HepG2 (cell line): ENCODE data around the gene ADRM1. TPM values are rescaled to one million over a fixed set of nuclear protein-coding genes. Genes with fewer than 3 reads are reported as not detected.

Experiments used
- CCDC6 ChIP-seq: sonication (generic); formaldehyde crosslinking; IDR thresholded peaks from 2 replicates; pipeline ENCODE4 v1.8.1; 2022; ENCODE audit warnings: mild to moderate bottlenecking, missing genetic modification reagents, moderate library complexity
- ELF4 ChIP-seq: sonication (generic); formaldehyde crosslinking; IDR thresholded peaks from 2 replicates; pipeline ENCODE4 v1.5.0; 2020; ENCODE audit warnings: missing genetic modification reagents, mild to moderate bottlenecking, moderate library complexity, borderline replicate concordance
- KAT8 ChIP-seq: IDR thresholded peaks from 2 replicates; pipeline ENCODE4 v1.6.1; 2016; ENCODE audit warnings: missing genetic modification reagents, missing compliant biosample characterization
- MIER2 ChIP-seq: IDR thresholded peaks from 2 replicates; pipeline ENCODE4 v1.6.1; 2016; ENCODE audit warnings: missing biosample characterization, missing genetic modification reagents
- NFYB ChIP-seq: sonication (generic); formaldehyde crosslinking; IDR thresholded peaks from 2 replicates; pipeline ENCODE4 v1.4.0; 2020; ENCODE audit warnings: missing genetic modification reagents
- ZNF136 ChIP-seq: sonication (generic); formaldehyde crosslinking; IDR thresholded peaks from 2 replicates; pipeline ENCODE4 v1.8.1; 2022; ENCODE audit warnings: low read depth, mild to moderate bottlenecking, moderate library complexity, missing genetic modification reagents
- ZNF143 ChIP-seq: sonication (generic); formaldehyde crosslinking; IDR thresholded peaks from 2 replicates; pipeline ENCODE4 v1.4.0; 2020; ENCODE audit warnings: missing genetic modification reagents
- ZNF282 ChIP-seq: fragments of 450-650 bp; IDR thresholded peaks from 2 replicates; pipeline ENCODE4 v1.6.1; 2018; ENCODE audit not compliant: partially characterized antibody
- ZNF292 ChIP-seq: sonication (generic); formaldehyde crosslinking; IDR thresholded peaks from 2 replicates; pipeline ENCODE4 v1.8.1; 2022; ENCODE audit warnings: mild to moderate bottlenecking, low read depth, missing genetic modification reagents, borderline replicate concordance
- ZNF644 ChIP-seq: IDR thresholded peaks from 2 replicates; pipeline ENCODE4 v1.6.1; 2016; ENCODE audit warnings: low read depth
- ZNF850 ChIP-seq: sonication (generic); formaldehyde crosslinking; conservative IDR thresholded peaks from 2 replicates; pipeline ENCODE4 v1.9.0; 2021; ENCODE audit warnings: mild to moderate bottlenecking, missing genetic modification reagents
- polyA plus RNA-seq, 8 experiments: library from polyadenylated mRNA; depleted of rRNA in 3 of 8; stranded (reverse) in 7 of 8; unstranded in 1 of 8; fragments of >200 nt; fragmentation: Illumina TruSeq in 4 of 8; extraction: Trizol in 4 of 8; gene quantifications; 2 replicates each; pipeline versions ENCODE4 v1.2.1 to v1.2.3, GENCODE V29; 2011 to 2016; ENCODE audit warnings: low read depth in 4 of 8, missing spikeins in 1 of 8, mixed read lengths in 1 of 8; ENCODE audit not compliant: insufficient read depth in 1 of 8
- total RNA-seq, 5 experiments: library from RNA; depleted of rRNA; stranded (reverse); fragments of >200 nt; fragmentation: Illumina TruSeq; extraction: Trizol; gene quantifications; 2 replicates each; pipeline ENCODE4 v1.2.3, GENCODE V29; 2016; ENCODE audit warnings: low read depth in 1 of 5
- TF ChIP-seq, protein P1 (sequence below): sonication (generic); formaldehyde crosslinking; IDR thresholded peaks from one replicate; pipeline ENCODE4 v1.5.1; 2020; ENCODE audit warnings: mild to moderate bottlenecking, missing genetic modification reagents; ENCODE audit errors: not compliant biosample characterization
- TF ChIP-seq, protein P2 (sequence below): sonication (generic); formaldehyde crosslinking; IDR thresholded peaks from 2 replicates; pipeline ENCODE4 v1.5.1; 2020; ENCODE audit warnings: missing genetic modification reagents, mild to moderate bottlenecking, borderline replicate concordance
- TF ChIP-seq, protein P3 (sequence below): sonication (generic); formaldehyde crosslinking; IDR thresholded peaks from 2 replicates; pipeline ENCODE4 v1.4.0; 2020; ENCODE audit warnings: missing genetic modification reagents, mild to moderate bottlenecking, borderline replicate concordance
- TF ChIP-seq, protein P4 (sequence below): sonication (generic); formaldehyde crosslinking; IDR thresholded peaks from 2 replicates; pipeline ENCODE4 v1.5.1; 2020; ENCODE audit warnings: missing genetic modification reagents, mild to moderate bottlenecking, borderline replicate concordance

Gene ADRM1
- total and polyA plus RNA-seq, 2 of the 13 experiments (the other 11 are each of a cell fraction or from before 2014, with no cell fraction given): 92.9 to 154 TPM

DNA sequence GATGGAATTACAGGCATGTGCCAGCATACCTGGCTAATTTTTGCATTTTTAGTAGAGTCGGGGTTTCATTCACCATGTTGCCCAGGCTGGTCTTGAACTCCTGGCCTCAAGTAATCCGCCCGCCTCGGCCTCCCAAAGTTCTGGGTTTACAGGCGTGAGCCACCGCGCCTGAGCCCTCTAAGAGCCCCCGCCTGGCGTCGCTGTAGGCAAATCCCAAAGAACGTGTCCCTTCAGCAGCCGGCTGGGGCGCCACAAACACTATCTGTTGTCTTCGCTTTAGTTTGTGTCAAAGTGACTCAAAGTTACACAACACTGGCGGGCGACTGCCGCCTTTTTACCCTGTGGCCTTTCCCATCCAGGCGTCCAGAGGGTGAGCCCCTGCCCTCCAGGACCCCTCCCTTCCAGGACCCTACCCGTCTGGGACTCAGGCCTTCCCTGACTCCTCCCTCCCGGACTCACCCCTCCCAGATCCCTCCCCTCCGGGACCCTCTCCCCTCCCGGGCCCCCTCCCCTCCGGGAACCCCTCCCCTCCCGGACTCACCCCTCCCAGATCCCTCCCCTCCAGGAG is 940 bp upstream of the ADRM1 start (continued):
- TF ChIP-seq ZNF282 (no peak), ZNF850 (no peak; the same call in 1 of the 2 replicates), ZNF644 (CRISPR knock-in tag) (peak; percentile 79), ZNF292 (CRISPR knock-in tag) (0 out of 2 replicates have a peak, but pooled peaks have one; percentile 17), ELF4 (no peak), NFYB (CRISPR knock-in tag) (peak; percentile 48), ZNF136 (CRISPR knock-in tag) (peak; percentile 78; the same call in 1 of the 2 replicates), MIER2 (CRISPR knock-in tag) (peak; percentile 89), ZNF143 (peak; percentile 61), CCDC6 (CRISPR knock-in tag) (peak; percentile 87), KAT8 (CRISPR knock-in tag) (peak; percentile 82)
- TF ChIP-seq, protein P1, sequence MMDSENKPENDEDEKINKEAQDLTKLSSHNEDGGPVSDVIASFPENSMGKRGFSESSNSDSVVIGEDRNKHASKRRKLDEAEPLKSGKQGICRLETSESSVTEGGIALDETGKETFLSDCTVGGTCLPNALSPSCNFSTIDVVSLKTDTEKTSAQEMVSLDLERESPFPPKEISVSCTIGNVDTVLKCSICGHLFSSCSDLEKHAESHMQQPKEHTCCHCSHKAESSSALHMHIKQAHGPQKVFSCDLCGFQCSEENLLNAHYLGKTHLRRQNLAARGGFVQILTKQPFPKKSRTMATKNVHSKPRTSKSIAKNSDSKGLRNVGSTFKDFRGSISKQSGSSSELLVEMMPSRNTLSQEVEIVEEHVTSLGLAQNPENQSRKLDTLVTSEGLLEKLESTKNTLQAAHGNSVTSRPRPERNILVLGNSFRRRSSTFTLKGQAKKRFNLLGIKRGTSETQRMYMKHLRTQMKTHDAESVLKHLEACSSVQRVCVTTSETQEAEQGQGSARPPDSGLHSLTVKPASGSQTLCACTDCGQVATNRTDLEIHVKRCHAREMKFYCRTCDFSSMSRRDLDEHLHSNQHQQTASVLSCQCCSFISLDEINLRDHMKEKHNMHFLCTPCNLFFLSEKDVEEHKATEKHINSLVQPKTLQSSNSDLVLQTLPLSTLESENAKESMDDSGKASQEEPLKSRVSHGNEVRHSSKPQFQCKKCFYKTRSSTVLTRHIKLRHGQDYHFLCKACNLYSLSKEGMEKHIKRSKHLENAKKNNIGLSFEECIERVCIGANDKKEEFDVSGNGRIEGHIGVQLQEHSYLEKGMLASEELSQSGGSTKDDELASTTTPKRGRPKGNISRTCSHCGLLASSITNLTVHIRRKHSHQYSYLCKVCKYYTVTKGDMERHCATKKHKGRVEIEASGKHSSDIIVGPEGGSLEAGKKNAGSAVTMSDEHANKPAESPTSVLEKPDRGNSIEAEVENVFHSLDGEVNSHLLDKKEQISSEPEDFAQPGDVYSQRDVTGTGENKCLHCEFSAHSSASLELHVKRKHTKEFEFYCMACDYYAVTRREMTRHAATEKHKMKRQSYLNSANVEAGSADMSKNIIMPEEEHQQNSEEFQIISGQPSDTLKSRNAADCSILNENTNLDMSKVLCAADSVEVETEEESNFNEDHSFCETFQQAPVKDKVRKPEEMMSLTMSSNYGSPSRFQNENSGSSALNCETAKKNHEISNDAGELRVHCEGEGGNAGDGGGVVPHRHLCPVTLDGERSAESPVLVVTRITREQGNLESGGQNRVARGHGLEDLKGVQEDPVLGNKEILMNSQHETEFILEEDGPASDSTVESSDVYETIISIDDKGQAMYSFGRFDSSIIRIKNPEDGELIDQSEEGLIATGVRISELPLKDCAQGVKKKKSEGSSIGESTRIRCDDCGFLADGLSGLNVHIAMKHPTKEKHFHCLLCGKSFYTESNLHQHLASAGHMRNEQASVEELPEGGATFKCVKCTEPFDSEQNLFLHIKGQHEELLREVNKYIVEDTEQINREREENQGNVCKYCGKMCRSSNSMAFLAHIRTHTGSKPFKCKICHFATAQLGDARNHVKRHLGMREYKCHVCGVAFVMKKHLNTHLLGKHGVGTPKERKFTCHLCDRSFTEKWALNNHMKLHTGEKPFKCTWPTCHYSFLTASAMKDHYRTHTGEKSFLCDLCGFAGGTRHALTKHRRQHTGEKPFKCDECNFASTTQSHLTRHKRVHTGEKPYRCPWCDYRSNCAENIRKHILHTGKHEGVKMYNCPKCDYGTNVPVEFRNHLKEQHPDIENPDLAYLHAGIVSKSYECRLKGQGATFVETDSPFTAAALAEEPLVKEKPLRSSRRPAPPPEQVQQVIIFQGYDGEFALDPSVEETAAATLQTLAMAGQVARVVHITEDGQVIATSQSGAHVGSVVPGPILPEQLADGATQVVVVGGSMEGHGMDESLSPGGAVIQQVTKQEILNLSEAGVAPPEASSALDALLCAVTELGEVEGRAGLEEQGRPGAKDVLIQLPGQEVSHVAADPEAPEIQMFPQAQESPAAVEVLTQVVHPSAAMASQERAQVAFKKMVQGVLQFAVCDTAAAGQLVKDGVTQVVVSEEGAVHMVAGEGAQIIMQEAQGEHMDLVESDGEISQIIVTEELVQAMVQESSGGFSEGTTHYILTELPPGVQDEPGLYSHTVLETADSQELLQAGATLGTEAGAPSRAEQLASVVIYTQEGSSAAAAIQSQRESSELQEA (CRISPR knock-in tag): no peak
- TF ChIP-seq, protein P2, sequence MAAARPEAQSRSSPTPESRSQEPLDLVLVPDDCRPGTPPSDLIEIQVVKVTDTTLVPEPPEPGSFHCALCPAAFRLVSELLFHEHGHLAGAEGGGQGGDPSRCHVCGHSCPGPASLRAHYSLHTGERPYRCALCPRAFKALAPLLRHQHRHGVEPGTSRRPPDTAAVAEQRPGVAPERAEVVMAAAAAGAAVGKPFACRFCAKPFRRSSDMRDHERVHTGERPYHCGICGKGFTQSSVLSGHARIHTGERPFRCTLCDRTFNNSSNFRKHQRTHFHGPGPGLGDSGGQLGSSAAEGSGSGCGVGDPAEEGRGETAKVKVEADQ: peak; percentile 68; the same call in 1 of the 2 replicates
- TF ChIP-seq, protein P3, sequence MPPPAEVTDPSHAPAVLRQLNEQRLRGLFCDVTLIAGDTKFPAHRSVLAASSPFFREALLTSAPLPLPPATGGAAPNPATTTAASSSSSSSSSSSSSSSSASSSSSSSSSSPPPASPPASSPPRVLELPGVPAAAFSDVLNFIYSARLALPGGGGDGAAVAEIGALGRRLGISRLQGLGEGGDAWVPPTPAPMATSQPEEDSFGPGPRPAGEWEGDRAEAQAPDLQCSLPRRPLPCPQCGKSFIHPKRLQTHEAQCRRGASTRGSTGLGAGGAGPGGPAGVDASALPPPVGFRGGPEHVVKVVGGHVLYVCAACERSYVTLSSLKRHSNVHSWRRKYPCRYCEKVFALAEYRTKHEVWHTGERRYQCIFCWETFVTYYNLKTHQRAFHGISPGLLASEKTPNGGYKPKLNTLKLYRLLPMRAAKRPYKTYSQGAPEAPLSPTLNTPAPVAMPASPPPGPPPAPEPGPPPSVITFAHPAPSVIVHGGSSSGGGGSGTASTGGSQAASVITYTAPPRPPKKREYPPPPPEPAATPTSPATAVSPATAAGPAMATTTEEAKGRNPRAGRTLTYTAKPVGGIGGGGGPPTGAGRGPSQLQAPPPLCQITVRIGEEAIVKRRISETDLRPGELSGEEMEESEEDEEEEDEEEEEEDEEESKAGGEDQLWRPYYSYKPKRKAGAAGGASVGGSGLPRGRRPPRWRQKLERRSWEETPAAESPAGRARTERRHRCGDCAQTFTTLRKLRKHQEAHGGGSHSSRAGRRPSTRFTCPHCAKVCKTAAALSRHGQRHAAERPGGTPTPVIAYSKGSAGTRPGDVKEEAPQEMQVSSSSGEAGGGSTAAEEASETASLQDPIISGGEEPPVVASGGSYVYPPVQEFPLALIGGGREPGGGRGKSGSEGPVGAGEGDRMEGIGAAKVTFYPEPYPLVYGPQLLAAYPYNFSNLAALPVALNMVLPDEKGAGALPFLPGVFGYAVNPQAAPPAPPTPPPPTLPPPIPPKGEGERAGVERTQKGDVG: no peak
- TF ChIP-seq, protein P4, sequence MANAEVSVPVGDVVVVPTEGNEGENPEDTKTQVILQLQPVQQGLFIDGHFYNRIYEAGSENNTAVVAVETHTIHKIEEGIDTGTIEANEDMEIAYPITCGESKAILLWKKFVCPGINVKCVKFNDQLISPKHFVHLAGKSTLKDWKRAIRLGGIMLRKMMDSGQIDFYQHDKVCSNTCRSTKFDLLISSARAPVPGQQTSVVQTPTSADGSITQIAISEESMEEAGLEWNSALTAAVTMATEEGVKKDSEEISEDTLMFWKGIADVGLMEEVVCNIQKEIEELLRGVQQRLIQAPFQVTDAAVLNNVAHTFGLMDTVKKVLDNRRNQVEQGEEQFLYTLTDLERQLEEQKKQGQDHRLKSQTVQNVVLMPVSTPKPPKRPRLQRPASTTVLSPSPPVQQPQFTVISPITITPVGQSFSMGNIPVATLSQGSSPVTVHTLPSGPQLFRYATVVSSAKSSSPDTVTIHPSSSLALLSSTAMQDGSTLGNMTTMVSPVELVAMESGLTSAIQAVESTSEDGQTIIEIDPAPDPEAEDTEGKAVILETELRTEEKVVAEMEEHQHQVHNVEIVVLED (CRISPR knock-in tag): 0 out of 2 replicates have a peak, but pooled peaks have one; percentile 67
